ENCODE results near the gene RBMY1E.
"Not testable (repeated sequence)": the region's sequence is repeated elsewhere in the genome, so short reads cannot be mapped to it uniquely, and the experiment has no call there.

The RBMY1E gene

DNA sequence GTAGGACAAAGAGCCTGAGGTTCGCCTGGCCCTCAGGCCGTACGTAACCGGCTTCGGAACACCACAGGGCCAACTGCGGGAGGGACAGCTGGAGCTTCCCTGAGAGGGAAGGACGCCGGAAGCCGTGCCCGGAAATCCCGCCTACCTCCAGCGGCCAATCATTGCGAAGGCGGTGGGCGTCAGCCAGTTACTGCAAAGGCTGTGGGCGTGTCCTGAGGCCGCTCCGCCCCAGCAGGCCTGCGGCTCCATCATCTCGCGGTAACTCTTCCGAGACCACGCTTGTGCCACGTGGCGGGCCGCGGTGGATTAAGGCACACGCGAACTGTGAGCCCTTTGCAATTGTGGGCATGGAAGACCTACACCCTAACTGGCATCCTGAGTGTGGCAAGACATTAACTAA, at the start of gene RBMY1E:
Gene RBMY1E (minus strand): TSS at position 101 of the 400 bp plus-strand sequence. CDS start 1,978 bp downstream, outside the sequence.
- H3K4me3 Mint-ChIP-seq; H3K27me3 Mint-ChIP-seq; H3K9me3 Mint-ChIP-seq; DNase-seq (ENCODE audit: low spot score in 2 of 2); ATAC-seq (ENCODE audit: low read depth); H3K36me3 Mint-ChIP-seq; H3K4me1 Mint-ChIP-seq; H3K27ac Mint-ChIP-seq: not testable (repeated sequence)

DNA sequence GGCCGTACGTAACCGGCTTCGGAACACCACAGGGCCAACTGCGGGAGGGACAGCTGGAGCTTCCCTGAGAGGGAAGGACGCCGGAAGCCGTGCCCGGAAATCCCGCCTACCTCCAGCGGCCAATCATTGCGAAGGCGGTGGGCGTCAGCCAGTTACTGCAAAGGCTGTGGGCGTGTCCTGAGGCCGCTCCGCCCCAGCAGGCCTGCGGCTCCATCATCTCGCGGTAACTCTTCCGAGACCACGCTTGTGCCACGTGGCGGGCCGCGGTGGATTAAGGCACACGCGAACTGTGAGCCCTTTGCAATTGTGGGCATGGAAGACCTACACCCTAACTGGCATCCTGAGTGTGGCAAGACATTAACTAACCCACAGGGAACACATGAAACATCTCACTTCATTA, 23.4 kb downstream of the RBMY1E start, which contains the start of gene RBMY1D:
Gene RBMY1D (minus strand): TSS at position 101 of the 400 bp plus-strand sequence. CDS start 2,013 bp downstream, outside the sequence.
- H3K27me3 Mint-ChIP-seq; H3K4me1 Mint-ChIP-seq; ATAC-seq (ENCODE audit: low read depth); H3K27ac Mint-ChIP-seq; H3K4me3 Mint-ChIP-seq; H3K9me3 Mint-ChIP-seq; DNase-seq (ENCODE audit: low spot score in 2 of 2); H3K36me3 Mint-ChIP-seq: not testable (repeated sequence)

DNA sequence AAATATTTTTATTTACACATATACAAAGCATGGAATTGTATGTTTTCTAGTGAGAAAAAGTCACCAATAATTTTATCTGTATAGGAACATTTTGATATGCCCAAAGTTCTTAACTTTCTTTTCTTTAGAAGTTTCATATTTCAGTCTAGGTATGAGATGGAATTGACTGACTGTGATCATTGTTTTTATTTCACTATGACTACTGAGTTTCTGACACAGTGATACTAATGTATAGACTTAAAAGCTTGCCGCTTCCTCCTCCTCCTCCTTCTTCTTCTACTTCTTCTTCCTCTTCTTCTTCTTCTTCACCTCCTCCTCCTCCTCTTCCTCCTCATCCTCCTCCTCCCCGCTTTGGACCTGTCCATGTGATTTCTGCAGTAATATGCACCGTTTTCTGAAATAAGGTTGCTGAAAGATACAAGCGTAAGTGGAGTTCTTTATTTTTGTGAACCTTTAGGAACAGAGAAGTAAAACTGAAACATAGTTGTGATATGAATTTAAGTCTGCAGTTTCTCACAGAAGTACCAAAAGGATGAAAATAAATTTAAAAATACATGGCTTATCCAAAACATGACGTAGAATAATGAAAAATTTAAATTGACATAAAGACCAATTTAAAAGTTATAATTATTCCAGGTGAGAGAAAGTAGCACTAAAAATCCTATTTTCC, 48.3 kb downstream of the RBMY1E start:
- not testable (repeated sequence) for ATAC-seq (ENCODE audit: low read depth); DNase-seq (ENCODE audit: low spot score in 2 of 2); H3K4me3 Mint-ChIP-seq; H3K9me3 Mint-ChIP-seq; H3K27me3 Mint-ChIP-seq; H3K27ac Mint-ChIP-seq; H3K4me1 Mint-ChIP-seq; H3K36me3 Mint-ChIP-seq

Measured in memory B cell (primary cell).